MCF 10A (cell line): Measurements from ENCODE around the gene EPB41L3. TPM values are rescaled to one million over a fixed set of nuclear protein-coding genes. Genes with fewer than 3 reads are reported as not detected.

Experiments used
- BruUV-seq: library from RNA; stranded (reverse); fragments of 400-500 nt; replicated peaks from 2 replicates; lab custom pipeline; 2021; lab: Mats Ljungman, UMichigan
- CTCF ChIA-PET: fragments of 300-600 bp; sonication (Branson Sonifier 250); formaldehyde crosslinking; extraction: SDS; loops from one replicate; lab custom pipeline; 2021; ENCODE audit warnings: antibody characterized with exemption, inconsistent platforms; lab: Yijun Ruan, JAX
- POLR2A ChIA-PET: fragments of 300-600, 350-650 bp; sonication (Branson Sonifier 250); formaldehyde crosslinking; extraction: SDS; loops from one replicate; lab custom pipeline; 2020; ENCODE audit warnings: antibody characterized with exemption, inconsistent platforms; lab: Yijun Ruan, JAX
- DNase-seq: peaks from one replicate; pipeline ENCODE4 v3.0.0-alpha.2; 2018; ENCODE audit not compliant: unreplicated experiment
- H3K27ac Mint-ChIP-seq: one replicate; pipeline ENCODE4 v1.8.0; 2022; ENCODE audit warnings: mild to moderate bottlenecking, low read depth, mixed read lengths; ENCODE audit not compliant: unreplicated experiment
- H3K27me3 Mint-ChIP-seq: one replicate; pipeline ENCODE4 v1.8.0; 2022; ENCODE audit warnings: mixed read lengths; ENCODE audit not compliant: insufficient read depth, unreplicated experiment
- H3K36me3 Mint-ChIP-seq: one replicate; pipeline ENCODE4 v1.8.0; 2022; ENCODE audit warnings: mild to moderate bottlenecking, moderate library complexity, mixed read lengths; ENCODE audit not compliant: insufficient read depth, unreplicated experiment
- H3K4me1 Mint-ChIP-seq: one replicate; pipeline ENCODE4 v1.8.0; 2022; ENCODE audit warnings: mixed read lengths; ENCODE audit not compliant: insufficient read depth, unreplicated experiment
- H3K4me3 Mint-ChIP-seq: one replicate; pipeline ENCODE4 v1.8.0; 2022; ENCODE audit warnings: mild to moderate bottlenecking, moderate library complexity, mixed read lengths; ENCODE audit not compliant: unreplicated experiment
- H3K9me3 Mint-ChIP-seq: one replicate; pipeline ENCODE4 v1.8.0; 2022; ENCODE audit warnings: mixed read lengths; ENCODE audit not compliant: unreplicated experiment
- CTCF ChIP-seq: fragments of 200-600 bp; IDR thresholded peaks from one replicate; pipeline ENCODE4 v1.8.0; 2022; ENCODE audit warnings: antibody characterized with exemption, mild to moderate bottlenecking; ENCODE audit not compliant: unreplicated experiment
- intact Hi-C: fragments of 100-400 bp; cut with micrococcal nuclease; formaldehyde crosslinking; loops from 2 replicates; pipeline ENCODE4 v1.14.1; 2022
- total RNA-seq: library from RNA; stranded (reverse); gene quantifications from 2 replicates; pipeline ENCODE4 v1.2.3, GENCODE V29; 2022

The EPB41L3 gene
- total RNA-seq, 1 experiment from 2014 or later = not detected

GRCh38 chr18:5469340-5469739 is 74.5 kb downstream of the EPB41L3 start:
- no peak for TF ChIP-seq CTCF
- Mint-ChIP-seq H3K27me3 (no peaks in the 10 kb centered on the region), H3K27ac (no peak overlapping the region), H3K36me3 (no peaks in the 10 kb centered on the region), H3K4me1 (peaks cover 9% of the 10 kb centered on the region), H3K4me3 (no peak overlapping the region), H3K9me3 (no peaks in the 10 kb centered on the region)
- DNase-seq = no peak
- no TSS peak for BruUV-seq
- ChIA-PET POLR2A (interaction anchor here (0.6 kb wide), 1 partner anchor 67 kb away, joined by 3 read pairs; no protein-coding TSS in a partner anchor), CTCF (no interaction called here)
- intact Hi-C loops = no loop called here

GRCh38 chr18:5468394-5468793 is 75.4 kb downstream of the EPB41L3 start:
- no peak overlapping the region for H3K27ac Mint-ChIP-seq
- POLR2A ChIA-PET = no interaction called here
- H3K4me3 Mint-ChIP-seq = no peak overlapping the region

DNA sequence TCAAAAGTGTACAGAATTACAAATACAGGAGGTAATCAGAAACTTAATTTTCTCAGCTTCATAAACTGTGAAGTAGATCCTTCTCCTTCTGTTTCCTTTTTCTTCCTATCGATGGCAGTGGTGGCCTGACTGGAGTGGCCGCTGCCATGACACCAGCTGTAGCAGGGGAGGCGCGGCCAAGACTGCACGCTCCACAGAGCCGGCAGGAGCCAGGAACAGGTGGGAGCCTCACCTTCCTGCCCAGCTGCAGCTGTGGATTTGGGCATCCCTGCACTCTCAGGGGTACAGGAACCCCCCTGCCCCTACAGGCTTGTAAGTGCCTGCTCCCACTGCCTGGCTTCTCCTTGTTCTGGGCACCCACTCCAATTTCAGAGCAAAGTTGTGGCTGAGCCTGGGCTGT is 76.1 kb downstream of the EPB41L3 start:
- intact Hi-C loops = no loop called here
- Mint-ChIP-seq H3K27me3 (no peaks in the 10 kb centered on the region), H3K9me3 (peaks cover 6% of the 10 kb centered on the region), H3K27ac (no peak overlapping the region), H3K4me1 (peaks cover 26% of the 10 kb centered on the region), H3K36me3 (no peaks in the 10 kb centered on the region), H3K4me3 (no peak overlapping the region)
- CTCF ChIA-PET = interaction anchor here (1.1 kb wide), 1 partner anchor 11 kb away, joined by 5 read pairs; no protein-coding TSS in a partner anchor
- no TSS peak for BruUV-seq
- POLR2A ChIA-PET = no interaction called here
- no peak for TF ChIP-seq CTCF
- no peak for DNase-seq

More at GRCh38 chr18:5468394-5468793, 75.4 kb downstream of the EPB41L3 start:
- BruUV-seq = no TSS peak
- no peaks in the 10 kb centered on the region for H3K27me3 Mint-ChIP-seq
- H3K4me1 Mint-ChIP-seq = peaks cover 19% of the 10 kb centered on the region
- H3K36me3 Mint-ChIP-seq = no peaks in the 10 kb centered on the region
- H3K9me3 Mint-ChIP-seq = no peaks in the 10 kb centered on the region
- no peak for TF ChIP-seq CTCF
- intact Hi-C loops = no loop called here
- CTCF ChIA-PET = no interaction called here
- no peak for DNase-seq

- no peak for DNase-seq
- H3K27ac Mint-ChIP-seq = no peak overlapping the region
- peaks cover 8% of the 10 kb centered on the region for H3K9me3 Mint-ChIP-seq
- H3K4me3 Mint-ChIP-seq = no peak overlapping the region
- intact Hi-C loops = no loop called here
- H3K4me1 Mint-ChIP-seq = peaks cover 27% of the 10 kb centered on the region
- TF ChIP-seq CTCF = no peak
- no TSS peak for BruUV-seq
- CTCF ChIA-PET = no interaction called here
- POLR2A ChIA-PET = no interaction called here
- H3K27me3 Mint-ChIP-seq = no peaks in the 10 kb centered on the region
- H3K36me3 Mint-ChIP-seq = no peaks in the 10 kb centered on the region
Observed at GRCh38 chr18:5466256-5466655, 77.5 kb downstream of the EPB41L3 start.
